Right lobe of liver (tissue), 6 donors: Measurements from ENCODE around the gene CREB3. TPM values are rescaled to one million over a fixed set of nuclear protein-coding genes. Genes with fewer than 3 reads are reported as not detected.

ENCODE experiments used
- ATAC-seq, 4 donors: fragments of 200-7000 bp; cut with Tn5 transposase; one replicate each; pipeline ENCODE4 v1.9.1; 2020; ENCODE audit warnings: mild to moderate bottlenecking in 4 of 4, moderate library complexity in 4 of 4
- DNase-seq, 3 donors: peaks; one replicate each; pipeline ENCODE4 v3.0.0-alpha.2; 2020
- H3K27ac ChIP-seq, 3 donors: fragments of 200-600 bp; one replicate each; pipeline ENCODE4 v1.8.0; 2022
- H3K27me3 ChIP-seq, 2 donors: fragments of 200-600 bp; one replicate each; pipeline ENCODE4 v1.8.0; 2022
- H3K36me3 ChIP-seq, 4 donors: fragments of 200-600 bp; sonication (generic) in 1 of 4; one replicate each; pipeline versions ENCODE4 v1.5.1 to v1.8.0; 2017 to 2022; ENCODE audit warnings: control low read depth in 1 of 4
- H3K4me1 ChIP-seq, 4 donors: fragments of 200-600 bp; sonication (generic) in 1 of 4; one replicate each; pipeline versions ENCODE4 v1.5.1 to v1.8.0; 2017 to 2022; ENCODE audit warnings: control low read depth in 1 of 4
- H3K4me3 ChIP-seq, 3 donors: fragments of 200-600 bp; one replicate each; pipeline ENCODE4 v1.8.0; 2022
- H3K9me3 ChIP-seq, 4 donors: fragments of 200-600 bp; sonication (generic) in 1 of 4; one replicate each; pipeline versions ENCODE4 v1.5.1 to v1.8.0; 2017 to 2022; ENCODE audit warnings: control low read depth in 1 of 4
- CTCF ChIP-seq, 4 donors: fragments of 200-600 bp in 3 of 4; fragments of 450-650 bp in 1 of 4; IDR thresholded peaks; one replicate each; pipeline versions ENCODE4 v1.5.1 to v1.8.0; 2016 to 2022; ENCODE audit warnings: antibody characterized with exemption in 4 of 4, mild to moderate bottlenecking in 2 of 4
- POLR2A ChIP-seq: fragments of 450-650 bp; IDR thresholded peaks from one replicate; pipeline ENCODE4 v1.6.1; 2017; ENCODE audit warnings: antibody characterized with exemption, mild to moderate bottlenecking
- intact Hi-C, 2 donors: fragments of 100-400 bp; cut with DNase I; formaldehyde crosslinking; loops; one replicate each; pipeline versions ENCODE4 v1.11.2 to v1.14.1; 2022
- microRNA-seq, 2 donors: library from miRNA; unstranded; fragments of <30 nt; microRNA quantifications; one replicate each; pipeline ENCODE4, GENCODE V29; 2019 to 2020
- small RNA-seq, 2 experiments: library from RNA; depleted of rRNA; stranded (forward); fragments of <200 nt; gene quantifications; one replicate each; pipeline ENCODE3, GENCODE V24; 2016
- total RNA-seq, 6 experiments: library from RNA; depleted of rRNA in 2 of 6; stranded (reverse); fragments of >200 nt in 2 of 6; fragmentation: NEBNext Ultra II Directional in 3 of 6; extraction: Animal tissue kit (Norgen Biotek cat#: 25700) in 3 of 6; gene quantifications; one replicate each; pipeline versions ENCODE4 v1.1.0 to v1.2.4, GENCODE V29; 2016 to 2023
- donor health status: DM: no; HTN: yes; CAD: no.
- donor health status: DM: no; HTN: no; CAD: no.
- donor health status: DM: no; HTN: no; CAD: no.
- donor health status: DM: no; HTN: yes; CAD: no.
- donor health status: DM: no; HTN: yes; CAD: no.

CREB3 gene
- total RNA-seq, 6 experiments from 2014 or later, result 12.1 to 35.2 (median 17.8) TPM

- no peak for ATAC-seq
- TF ChIP-seq POLR2A (no peak), CTCF (IDR thresholded peaks at IDR 0.05) (no peak)
- Histone ChIP-seq H3K36me3 (no peaks in the 10 kb centered on the region), H3K4me3 (no peak overlapping the region), H3K4me1 (no peaks in the 10 kb centered on the region), H3K9me3 (no peaks in the 10 kb centered on the region), H3K27me3 (no peaks in the 10 kb centered on the region), H3K27ac (no peak overlapping the region)
- no peak for DNase-seq
- intact Hi-C loops, result no loop called here
Measured at GRCh38 chr9:35783418-35783817, 51.0 kb downstream of the CREB3 start.

Small RNAs within 50 kb of the gene (microRNA-seq; reads per million reads assigned to microRNA genes)
- gene MIR6852 (0 reads per million in 2 donors), gene MIR6853 (0 to 0.64 reads per million in 2 donors)

Small RNAs within 50 kb of the gene (small RNA-seq; reads per million reads assigned to genes)
- gene MIR6853, result 0 to 0.10 reads per million in 2 experiments

Other genes starting within 250 kb of the CREB3 start
- 10 to 100 TPM in 2 of 6 experiments, 1 to 10 TPM in 4; 6.0 to 12.9 (median 9.1) TPM for gene RUSC2, start 242.6 kb upstream of the CREB3 start, total RNA-seq
- 10 to 100 TPM; 10.7 to 17.2 (median 13.4) TPM for gene TESK1, start 127.4 kb upstream of the CREB3 start, total RNA-seq
- gene CD72, start 114.3 kb upstream of the CREB3 start, total RNA-seq, result 1 to 10 TPM in 4 of 6 experiments, under 1 TPM in 2; 0.60 to 6.9 (median 2.3) TPM
- under 1 TPM in 5 of 6 experiments, not detected in 1; 0.18 to 0.58 (median 0.37) TPM for gene SIT1, start 81.7 kb upstream of the CREB3 start, total RNA-seq
- over 10,000 TPM in 2 of 6 experiments, 1,000 to 10,000 TPM in 4; 1,534 to 17,791 (median 6,650) TPM for gene RMRP, start 74.6 kb upstream of the CREB3 start, total RNA-seq
- 10 to 100 TPM; 10.0 to 24.2 (median 15.3) TPM for gene CCDC107, start 74.4 kb upstream of the CREB3 start, total RNA-seq
- gene ARHGEF39, start 67.5 kb upstream of the CREB3 start, total RNA-seq, result 1 to 10 TPM in 1 of 6 experiments, under 1 TPM in 5; 0.11 to 3.6 (median 0.43) TPM
- gene CA9, start 58.7 kb upstream of the CREB3 start, total RNA-seq, result 1 to 10 TPM in 1 of 6 experiments, under 1 TPM in 4, not detected in 1; 0.64 to 1.6 (median 0.93) TPM
- gene TPM2, start 42.7 kb upstream of the CREB3 start, total RNA-seq, result 10 to 100 TPM in 4 of 6 experiments, 1 to 10 TPM in 2; 4.7 to 23.3 (median 12.4) TPM
- gene TLN1, start 471 bp upstream of the CREB3 start, total RNA-seq, result 100 to 1,000 TPM; 103 to 168 (median 128) TPM
- 10 to 100 TPM; 29.5 to 53.7 (median 35.2) TPM for gene GBA2, start 16.6 kb downstream of the CREB3 start, total RNA-seq
- 10 to 100 TPM in 5 of 6 experiments, 1 to 10 TPM in 1; 9.5 to 13.0 (median 11.4) TPM for gene RGP1, start 16.6 kb downstream of the CREB3 start, total RNA-seq
- not detected for gene MSMP, start 21.6 kb downstream of the CREB3 start, total RNA-seq
- 10 to 100 TPM in 5 of 6 experiments, 1 to 10 TPM in 1; 2.8 to 34.5 (median 13.1) TPM for gene NPR2, start 58.9 kb downstream of the CREB3 start, total RNA-seq
- gene SPAG8, start 79.6 kb downstream of the CREB3 start, total RNA-seq, result 1 to 10 TPM in 1 of 6 experiments, under 1 TPM in 2, not detected in 3; 0.42 to 1.3 (median 0.80) TPM
- gene HINT2, start 82.4 kb downstream of the CREB3 start, total RNA-seq, result 10 to 100 TPM; 46.0 to 86.3 (median 67.1) TPM
- not detected for gene FAM221B, start 96.1 kb downstream of the CREB3 start, total RNA-seq
- 1 to 10 TPM; 1.7 to 4.7 (median 3.5) TPM for gene TMEM8B, start 96.6 kb downstream of the CREB3 start, total RNA-seq
- gene OR13J1, start 137.7 kb downstream of the CREB3 start, total RNA-seq, result not detected
- gene HRCT1, start 173.5 kb downstream of the CREB3 start, total RNA-seq, result 1 to 10 TPM in 3 of 6 experiments, under 1 TPM in 3; 0.40 to 1.4 (median 0.98) TPM
- 1 to 10 TPM in 1 of 6 experiments, under 1 TPM in 5; 0.37 to 1.4 (median 0.84) TPM for gene SPAAR, start 176.8 kb downstream of the CREB3 start, total RNA-seq
- gene OR2S2, start 225.5 kb downstream of the CREB3 start, total RNA-seq, result not detected